Hepatocyte (in vitro differentiated cells): ENCODE results near the gene MICAL2. TPM values are rescaled to one million over a fixed set of nuclear protein-coding genes. Genes with fewer than 3 reads are reported as not detected.

Source experiments
- DNase-seq: peaks from one replicate; pipeline ENCODE4 v3.0.0-alpha.2; 2016; ENCODE audit warnings: low spot score
- H2AFZ ChIP-seq: fragments of 200-600 bp; sonication (generic); 2 replicates; pipeline ENCODE4 v1.6.0; 2016; ENCODE audit warnings: antibody characterized with exemption, mild to moderate bottlenecking
- H3K27ac ChIP-seq: fragments of 200-600 bp; sonication (generic); 2 replicates; pipeline ENCODE4 v1.5.1; 2016; ENCODE audit warnings: mild to moderate bottlenecking
- H3K27me3 ChIP-seq: fragments of 200-600 bp; sonication (generic); 2 replicates; pipeline ENCODE4 v1.6.1; 2016
- H3K36me3 ChIP-seq: fragments of 200-600 bp; sonication (generic); replicated peaks from 2 replicates; pipeline ENCODE4 v1.5.1; 2016; ENCODE audit warnings: low read depth; ENCODE audit not compliant: insufficient read depth
- H3K4me1 ChIP-seq: fragments of 200-600 bp; sonication (generic); 2 replicates; pipeline ENCODE4 v1.5.1; 2016; ENCODE audit warnings: mild to moderate bottlenecking, moderate library complexity; ENCODE audit not compliant: insufficient read depth
- H3K4me2 ChIP-seq: fragments of 200-600 bp; sonication (generic); 2 replicates; pipeline ENCODE4 v1.6.0; 2016
- H3K4me3 ChIP-seq: fragments of 200-600 bp; sonication (generic); 2 replicates; pipeline ENCODE4 v1.5.1; 2016; ENCODE audit warnings: mild to moderate bottlenecking
- H3K79me2 ChIP-seq: fragments of 200-600 bp; sonication (generic); 2 replicates; pipeline ENCODE4 v1.6.0; 2017; ENCODE audit warnings: mild to moderate bottlenecking
- H3K9me2 ChIP-seq: fragments of 200-600 bp; sonication (generic); replicated peaks from 2 replicates; pipeline ENCODE4 v1.6.0; 2017; ENCODE audit warnings: mild to moderate bottlenecking; ENCODE audit not compliant: insufficient read depth
- H3K9me3 ChIP-seq: fragments of 200-600 bp; sonication (generic); 2 replicates; pipeline ENCODE4 v1.5.1; 2016; ENCODE audit warnings: low read depth, mild to moderate bottlenecking
- H4K20me1 ChIP-seq: fragments of 200-600 bp; sonication (generic); 2 replicates; pipeline ENCODE4 v1.6.0; 2016; ENCODE audit warnings: mild to moderate bottlenecking; ENCODE audit not compliant: insufficient read depth, poor library complexity, severe bottlenecking
- CTCF ChIP-seq: fragments of 200-600 bp; sonication (generic); IDR thresholded peaks from 2 replicates; pipeline ENCODE4 v1.5.1; 2016; ENCODE audit warnings: antibody characterized with exemption, mild to moderate bottlenecking; ENCODE audit not compliant: poor library complexity
- EZH2 ChIP-seq: fragments of 200-600 bp; sonication (generic); IDR thresholded peaks from 2 replicates; pipeline ENCODE4 v1.6.1; 2016; ENCODE audit warnings: antibody characterized with exemption, mild to moderate bottlenecking, borderline replicate concordance
- EZH2phosphoT487 ChIP-seq: fragments of 200-600 bp; sonication (generic); IDR thresholded peaks from one replicate; pipeline ENCODE4 v1.6.1; 2018; ENCODE audit warnings: antibody characterized with exemption, mild to moderate bottlenecking, low read depth, moderate library complexity; ENCODE audit not compliant: unreplicated experiment, severe bottlenecking
- WGBS: methylation state at CpG from one replicate; pipeline ENCODE4 v1.1.6; 2016; ENCODE audit warnings: low lambda C conversion rate; ENCODE audit errors: missing lambda C conversion rate; 5-methylcytosine and 5-hydroxymethylcytosine counted together
- polyA plus RNA-seq: library from polyadenylated mRNA; unstranded; fragments of >200 nt; fragmentation: Nextera tagmentation; extraction: Ambion mirVana; gene quantifications from 2 replicates; pipeline ENCODE4 v1.2.1, GENCODE V29; 2016
- total RNA-seq: library from RNA; depleted of rRNA; stranded (reverse); fragments of >200 nt; gene quantifications from 2 replicates; pipeline ENCODE4 v1.2.3, GENCODE V29; 2014

MICAL2 gene
- total and polyA plus RNA-seq, 2 experiments from 2014 or later: 36.8 to 56.0 TPM

- TF ChIP-seq EZH2phosphoT487: no peak
- 88% methylated on average over 4 of the region's 4 CpGs for WGBS
- H2AFZ ChIP-seq: no peak overlapping the region
Observed at GRCh38 chr11:12291313-12291712, 180.9 kb downstream of the MICAL2 start.

DNA sequence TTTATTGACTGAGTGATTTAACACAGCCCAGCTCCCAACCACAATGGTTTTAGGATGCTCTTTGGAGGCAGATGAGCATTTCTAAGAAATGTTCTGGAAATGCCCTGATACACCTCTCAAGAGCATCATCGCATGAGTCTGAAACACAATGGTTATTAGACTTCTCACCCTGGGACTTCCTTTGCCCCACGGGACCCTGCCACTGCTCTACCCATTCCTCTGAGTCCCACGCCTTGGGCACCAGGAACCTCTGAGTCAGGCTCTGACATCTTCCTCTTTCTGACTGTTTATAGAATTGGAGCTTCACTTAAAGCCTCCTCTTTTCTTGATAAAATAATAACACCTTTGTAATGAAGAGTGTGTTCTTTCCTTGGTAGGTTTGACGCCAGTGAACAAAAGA, 181.4 kb downstream of the MICAL2 start:
- Histone ChIP-seq H3K79me2 (no peaks in the 10 kb centered on the region), H3K36me3 (no peaks in the 10 kb centered on the region), H4K20me1 (no peaks in the 10 kb centered on the region), H3K27me3 (no peaks in the 10 kb centered on the region), H3K4me3 (no peak overlapping the region), H3K4me2 (no peak overlapping the region), H3K27ac (no peak overlapping the region), H3K9me3 (no peaks in the 10 kb centered on the region), H2AFZ (no peak overlapping the region), H3K4me1 (peaks cover 13% of the 10 kb centered on the region), H3K9me2 (no peaks in the 10 kb centered on the region)
- TF ChIP-seq CTCF: no peak
- TF ChIP-seq EZH2phosphoT487: no peak
- no peak for TF ChIP-seq EZH2
- WGBS: 99% methylated on average over 4 of the region's 4 CpGs
- DNase-seq: no peak

More at GRCh38 chr11:12291313-12291712, 180.9 kb downstream of the MICAL2 start:
- no peak overlapping the region for H3K27ac ChIP-seq
- H3K4me3 ChIP-seq: no peak overlapping the region
- H3K9me3 ChIP-seq: no peaks in the 10 kb centered on the region
- DNase-seq: no peak
- H3K4me1 ChIP-seq: peaks cover 18% of the 10 kb centered on the region
- no peaks in the 10 kb centered on the region for H3K9me2 ChIP-seq
- no peaks in the 10 kb centered on the region for H4K20me1 ChIP-seq
- no peak overlapping the region for H3K4me2 ChIP-seq
- H3K79me2 ChIP-seq: no peaks in the 10 kb centered on the region
- H3K36me3 ChIP-seq: no peaks in the 10 kb centered on the region
- no peaks in the 10 kb centered on the region for H3K27me3 ChIP-seq

- Histone ChIP-seq H3K79me2 (no peaks in the 10 kb centered on the region), H3K36me3 (no peaks in the 10 kb centered on the region)
- WGBS: 89% methylated on average over 1 of the region's 1 CpG
Observed at GRCh38 chr11:12292766-12293165, 182.4 kb downstream of the MICAL2 start.

DNA sequence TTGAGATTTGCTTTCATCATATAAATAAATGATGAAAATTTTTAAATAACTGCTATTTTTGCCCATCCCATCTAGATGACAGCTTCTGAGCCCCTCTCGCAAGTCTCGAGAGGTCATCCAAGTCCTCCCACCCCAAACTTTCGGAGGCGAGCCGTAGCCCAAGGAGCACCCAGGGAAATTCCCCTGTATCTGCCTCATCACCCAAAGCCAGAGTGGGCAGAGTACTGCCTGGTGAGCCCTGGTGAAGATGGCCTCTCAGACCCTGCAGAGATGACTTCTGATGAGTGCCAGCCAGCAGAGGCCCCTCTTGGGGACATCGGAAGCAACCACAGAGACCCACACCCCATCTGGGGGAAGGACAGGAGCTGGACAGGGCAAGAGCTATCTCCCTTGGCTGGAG, 183.1 kb downstream of the MICAL2 start:
- Histone ChIP-seq H3K27ac (no peak overlapping the region), H3K27me3 (no peaks in the 10 kb centered on the region), H2AFZ (no peak overlapping the region), H3K9me2 (no peaks in the 10 kb centered on the region), H3K36me3 (no peaks in the 10 kb centered on the region), H3K4me1 (no peaks in the 10 kb centered on the region), H3K9me3 (peaks cover 3% of the 10 kb centered on the region), H3K79me2 (no peaks in the 10 kb centered on the region), H4K20me1 (no peaks in the 10 kb centered on the region), H3K4me3 (no peak overlapping the region), H3K4me2 (no peak overlapping the region)
- 85% methylated on average over 6 of the region's 6 CpGs for WGBS
- DNase-seq: no peak
- TF ChIP-seq EZH2phosphoT487: no peak
- no peak for TF ChIP-seq EZH2
- TF ChIP-seq CTCF: no peak

More at GRCh38 chr11:12292766-12293165, 182.4 kb downstream of the MICAL2 start:
- Histone ChIP-seq H3K9me2 (no peaks in the 10 kb centered on the region), H3K9me3 (no peaks in the 10 kb centered on the region), H3K27ac (no peak overlapping the region), H4K20me1 (no peaks in the 10 kb centered on the region), H3K4me2 (no peak overlapping the region), H2AFZ (no peak overlapping the region), H3K4me1 (peaks cover 6% of the 10 kb centered on the region), H3K27me3 (no peaks in the 10 kb centered on the region), H3K4me3 (no peak overlapping the region)
- no peak for DNase-seq
- TF ChIP-seq CTCF: no peak
- no peak for TF ChIP-seq EZH2phosphoT487
